SK-N-SH (cell line): ENCODE measurements around the gene INKA1. TPM values are rescaled to one million over a fixed set of nuclear protein-coding genes. Genes with fewer than 3 reads are reported as not detected.
A peak's percentile ranks its signal among the peaks of the same experiment; 100 is the strongest.

Experiments used
- CTCF ChIA-PET: fragments of 300-600, 350-600 bp; formaldehyde crosslinking; extraction: SDS; loops from one replicate; lab custom pipeline; 2021; lab: Yijun Ruan, JAX
- POLR2A ChIA-PET: fragments of 350-600 bp; sonication (Branson Sonifier 250); formaldehyde crosslinking; extraction: SDS; loops from one replicate; lab custom pipeline; 2020; ENCODE audit warnings: antibody characterized with exemption, inconsistent platforms; lab: Yijun Ruan, JAX
- DNase-seq: peaks from one replicate; pipeline ENCODE4 v3.0.0; 2012
- H2AFZ ChIP-seq: fragments of 200-600 bp; sonication (generic); 2 replicates; pipeline ENCODE4 v1.8.1; 2016; ENCODE audit warnings: antibody characterized with exemption, mild to moderate bottlenecking, low read depth
- H3F3A ChIP-seq: fragments of 200-600 bp; sonication (generic); replicated peaks from 2 replicates; pipeline ENCODE3; 2016; ENCODE audit warnings: antibody characterized with exemption, mild to moderate bottlenecking; ENCODE audit not compliant: insufficient read depth
- H3K27ac ChIP-seq, 2 experiments: fragments of 200-500 bp in 1 of 2; fragments of 200-600 bp in 1 of 2; sonication (Bioruptor generic) in 1 of 2; sonication (generic), shearing (Covaris generic) in 1 of 2; 2 replicates each; pipeline versions ENCODE4 v1.5.1 to v1.6.1; 2014 to 2016; ENCODE audit warnings: low read depth in 2 of 2, inconsistent platforms in 1 of 2, low read length in 1 of 2, mild to moderate bottlenecking in 1 of 2, mixed read lengths in 1 of 2
- H3K27me3 ChIP-seq: fragments of 200-600 bp; sonication (generic), shearing (Covaris generic); 2 replicates; pipeline ENCODE4 v1.6.1; 2016; ENCODE audit warnings: mixed run types; ENCODE audit not compliant: insufficient read depth
- H3K36me3 ChIP-seq, 2 experiments: fragments of 200-500 bp in 1 of 2; fragments of 200-600 bp in 1 of 2; sonication (Bioruptor generic) in 1 of 2; sonication (generic) in 1 of 2; replicated peaks in 1 of 2; 2 replicates each; pipeline versions ENCODE3 to v1.5.1; 2014 to 2016; ENCODE audit warnings: low read length in 1 of 2, mild to moderate bottlenecking in 1 of 2; ENCODE audit not compliant: insufficient read depth in 2 of 2, control insufficient read depth in 1 of 2
- H3K4me1 ChIP-seq, 2 experiments: fragments of 200-500 bp in 1 of 2; fragments of 200-600 bp in 1 of 2; sonication (Bioruptor generic) in 1 of 2; sonication (generic), shearing (Covaris generic) in 1 of 2; 2 replicates each; pipeline versions ENCODE4 v1.5.1 to v1.6.1; 2014 to 2016; ENCODE audit warnings: low read depth in 1 of 2, low read length in 1 of 2, mixed run types in 1 of 2; ENCODE audit not compliant: insufficient read depth in 2 of 2, control insufficient read depth in 1 of 2
- H3K4me2 ChIP-seq: fragments of 200-600 bp; sonication (generic), shearing (Covaris generic); 2 replicates; pipeline ENCODE4 v1.6.1; 2017; ENCODE audit warnings: mixed run types
- H3K4me3 ChIP-seq, 2 experiments: fragments of 200-500 bp in 1 of 2; fragments of 200-600 bp in 1 of 2; sonication (Bioruptor generic) in 1 of 2; sonication (generic), shearing (Covaris generic) in 1 of 2; 2 replicates each; pipeline versions ENCODE4 v1.5.1 to v1.8.1; 2014 to 2016; ENCODE audit warnings: low read depth in 2 of 2, inconsistent platforms in 1 of 2, low read length in 1 of 2, mild to moderate bottlenecking in 1 of 2, mixed read lengths in 1 of 2, moderate library complexity in 1 of 2
- H3K79me2 ChIP-seq: fragments of 200-600 bp; sonication (generic); 2 replicates; pipeline ENCODE4 v1.8.1; 2017; ENCODE audit warnings: mild to moderate bottlenecking; ENCODE audit not compliant: insufficient read depth
- H3K9ac ChIP-seq: fragments of 200-600 bp; sonication (generic); 2 replicates; pipeline ENCODE4 v1.6.1; 2017; ENCODE audit warnings: mixed run types
- H3K9me2 ChIP-seq: fragments of 200-600 bp; sonication (generic); 2 replicates; pipeline ENCODE4 v1.6.1; 2017; ENCODE audit warnings: mixed run types
- H3K9me3 ChIP-seq: fragments of 200-600 bp; sonication (generic); 2 replicates; pipeline ENCODE4 v1.6.1; 2017; ENCODE audit warnings: mixed run types, mild to moderate bottlenecking, moderate library complexity
- H4K20me1 ChIP-seq: fragments of 200-600 bp; sonication (generic); 2 replicates; pipeline ENCODE4 v1.6.1; 2017; ENCODE audit warnings: mild to moderate bottlenecking, mixed run types; ENCODE audit not compliant: insufficient read depth
- CHD2 ChIP-seq: fragments of 150-350 bp; IDR thresholded peaks from 2 replicates; pipeline ENCODE4 v1.6.1; 2018; ENCODE audit warnings: low read length; ENCODE audit not compliant: partially characterized antibody
- CTCF ChIP-seq: fragments of 200-600 bp; sonication (generic); IDR thresholded peaks from 2 replicates; pipeline ENCODE4 v1.6.1; 2017; ENCODE audit warnings: antibody characterized with exemption, mild to moderate bottlenecking, moderate library complexity
- ELF1 ChIP-seq: IDR thresholded peaks from 2 replicates; pipeline ENCODE4 v1.4.0; 2012
- EZH2phosphoT487 ChIP-seq: fragments of 200-600 bp; sonication (generic); IDR thresholded peaks from 2 replicates; pipeline ENCODE4 v1.6.1; 2017; ENCODE audit warnings: low read depth, mixed run types, mild to moderate bottlenecking, antibody characterized with exemption, moderate library complexity, borderline replicate concordance
- FOXM1 ChIP-seq: IDR thresholded peaks from 2 replicates; pipeline ENCODE4 v1.4.0; 2012; ENCODE audit warnings: low read depth, mild to moderate bottlenecking
- GATA2 ChIP-seq: sonication (generic); formaldehyde crosslinking; IDR thresholded peaks from 2 replicates; pipeline ENCODE4 v1.5.0; 2020; ENCODE audit warnings: mild to moderate bottlenecking, missing genetic modification reagents
- JUND ChIP-seq: IDR thresholded peaks from 2 replicates; pipeline ENCODE4 v1.4.0; 2012
- MAX ChIP-seq: IDR thresholded peaks from 2 replicates; pipeline ENCODE4 v1.4.0; 2012; ENCODE audit warnings: low read depth
- MXI1 ChIP-seq: IDR thresholded peaks from 2 replicates; pipeline ENCODE4 v1.6.1; 2012; ENCODE audit warnings: mild to moderate bottlenecking, low read depth, low read length, improper control_type of control experiment
- RAD21 ChIP-seq: IDR thresholded peaks from 2 replicates; pipeline ENCODE4 v1.6.1; 2012; ENCODE audit warnings: mild to moderate bottlenecking, low read length
- RCOR1 ChIP-seq: fragments of 150-350 bp; IDR thresholded peaks from 2 replicates; pipeline ENCODE4 v1.6.1; 2017; ENCODE audit warnings: antibody characterized with exemption, low read length
- TAF1 ChIP-seq: IDR thresholded peaks from 2 replicates; pipeline ENCODE4 v1.6.1; 2012; ENCODE audit warnings: low read depth, mild to moderate bottlenecking, low read length, moderate library complexity, borderline replicate concordance
- TCF12 ChIP-seq: IDR thresholded peaks from 2 replicates; pipeline ENCODE4 v1.4.0; 2012
- YY1 ChIP-seq: IDR thresholded peaks from 2 replicates; pipeline ENCODE4 v1.4.0; 2012; ENCODE audit warnings: low read depth, mild to moderate bottlenecking
- ZBTB33 ChIP-seq: IDR thresholded peaks from 2 replicates; pipeline ENCODE4 v1.4.0; 2012; ENCODE audit warnings: low read depth, borderline replicate concordance
- WGBS: methylation state at CpG from one replicate; pipeline ENCODE4 v1.1.6; 2017; ENCODE audit warnings: low lambda C conversion rate; 5-methylcytosine and 5-hydroxymethylcytosine counted together
- polyA plus RNA-seq, 3 experiments: library from polyadenylated mRNA; depleted of rRNA; stranded (reverse); fragments of >200 nt; gene quantifications; 2 replicates each; pipeline ENCODE4 v1.2.3, GENCODE V29; 2012

INKA1 gene
- polyA plus RNA-seq, 1 of the 3 experiments (the other 2 are of a cell fraction), result 3.4 TPM

- 0% methylated on average over 22 of the region's 41 CpGs for WGBS
- H3K27ac ChIP-seq, result peak overlapping the region; percentile 13 to 98; a peak in 3 of 4 replicates
- H3K79me2 ChIP-seq, result no peaks in the 10 kb centered on the region
- no peaks in the 10 kb centered on the region for H4K20me1 ChIP-seq
- H3F3A ChIP-seq, result no peaks in the 10 kb centered on the region
- H3K9ac ChIP-seq, result peak overlapping the region; percentile 73; the same call in 1 of the 2 replicates
- peak overlapping the region; percentile 95 for H2AFZ ChIP-seq
- H3K4me2 ChIP-seq, result peak overlapping the region; percentile 95
- no peaks in the 10 kb centered on the region for H3K27me3 ChIP-seq
- peaks cover 16 to 50% of the 10 kb centered on the region in 2 experiments for H3K4me1 ChIP-seq
- TF ChIP-seq CTCF (peak; percentile 20; the same call in 1 of the 2 replicates), GATA2 (CRISPR knock-in tag) (peak; percentile 70), MAX (0 out of 2 replicates have a peak, but pooled peaks have one; percentile 45), ELF1 (no peak)
- TF ChIP-seq, all 33 proteins: peak for 3
- DNase-seq, result peak; percentile 84
- no peaks in the 10 kb centered on the region for H3K36me3 ChIP-seq
- no peaks in the 10 kb centered on the region for H3K9me3 ChIP-seq
- ChIA-PET POLR2A (interaction anchor here (0.6 to 5.0 kb wide), 9 partner anchors 36 to 151 kb away, joined by 3 to 37 read pairs (median 3); partner anchors contain the start of genes MON1A and RBM6), CTCF (interaction anchor here (0.6 to 17.6 kb wide), 35 partner anchors 8 to 355 kb away, joined by 3 to 386 read pairs (median 6); partner anchors contain the start of genes AMIGO3, CAMKV, GMPPB and IP6K1)
- H3K9me2 ChIP-seq, result no peaks in the 10 kb centered on the region
- peak overlapping the region; percentile 83 to 94 for H3K4me3 ChIP-seq
These were observed 542 bp downstream of the INKA1 start for GRCh38 chr3:49803465-49804140.

GRCh38 chr3:49804141-49805041 lies 1.3 kb downstream of the INKA1 start:
- H3K36me3 ChIP-seq, result no peaks in the 10 kb centered on the region
- H3K9me2 ChIP-seq, result no peaks in the 10 kb centered on the region
- 88% methylated on average over 9 of the region's 26 CpGs for WGBS
- TF ChIP-seq EZH2phosphoT487 (no peak), FOXM1 (no peak), JUND (no peak), TCF12 (no peak), CHD2 (no peak), RCOR1 (no peak), MXI1 (no peak), YY1 (no peak), MAX (no peak), TAF1 (no peak), CTCF (no peak), ZBTB33 (no peak), RAD21 (no peak)
- H3K79me2 ChIP-seq, result no peaks in the 10 kb centered on the region
- peak overlapping the region; percentile 95 for H3K4me2 ChIP-seq
- peak overlapping the region in 1 of 2 experiments; percentile 98; a peak in 2 of 4 replicates for H3K27ac ChIP-seq
- H3K4me1 ChIP-seq, result peaks cover 16 to 58% of the 10 kb centered on the region in 2 experiments
- H3K4me3 ChIP-seq, result peak overlapping the region; percentile 83 to 94; a peak in 3 of 4 replicates
- H3K27me3 ChIP-seq, result no peaks in the 10 kb centered on the region
- H3F3A ChIP-seq, result no peaks in the 10 kb centered on the region
- H4K20me1 ChIP-seq, result no peaks in the 10 kb centered on the region
- ChIA-PET CTCF (interaction anchor here (0.8 to 17.6 kb wide), 17 partner anchors 7 to 285 kb away, joined by 3 to 386 read pairs (median 6); partner anchors contain the start of genes CAMKV, IP6K1 and RBM6), POLR2A (interaction anchor here (1.0 to 5.0 kb wide), 4 partner anchors 22 to 136 kb away, joined by 3 to 37 read pairs (median 8); partner anchors contain the start of gene RBM6)
- H3K9ac ChIP-seq, result no peak overlapping the region
- H3K9me3 ChIP-seq, result no peaks in the 10 kb centered on the region
- H2AFZ ChIP-seq, result no peak overlapping the region
- DNase-seq, result no peak
